Measurements from ENCODE around the gene HLX. TPM values are rescaled to one million over a fixed set of nuclear protein-coding genes. Genes with fewer than 3 reads are reported as not detected.

The HLX gene
- polyA plus RNA-seq, 1 of the 3 experiments (the other 2 are of a cell fraction) = 21.4 TPM

DNA sequence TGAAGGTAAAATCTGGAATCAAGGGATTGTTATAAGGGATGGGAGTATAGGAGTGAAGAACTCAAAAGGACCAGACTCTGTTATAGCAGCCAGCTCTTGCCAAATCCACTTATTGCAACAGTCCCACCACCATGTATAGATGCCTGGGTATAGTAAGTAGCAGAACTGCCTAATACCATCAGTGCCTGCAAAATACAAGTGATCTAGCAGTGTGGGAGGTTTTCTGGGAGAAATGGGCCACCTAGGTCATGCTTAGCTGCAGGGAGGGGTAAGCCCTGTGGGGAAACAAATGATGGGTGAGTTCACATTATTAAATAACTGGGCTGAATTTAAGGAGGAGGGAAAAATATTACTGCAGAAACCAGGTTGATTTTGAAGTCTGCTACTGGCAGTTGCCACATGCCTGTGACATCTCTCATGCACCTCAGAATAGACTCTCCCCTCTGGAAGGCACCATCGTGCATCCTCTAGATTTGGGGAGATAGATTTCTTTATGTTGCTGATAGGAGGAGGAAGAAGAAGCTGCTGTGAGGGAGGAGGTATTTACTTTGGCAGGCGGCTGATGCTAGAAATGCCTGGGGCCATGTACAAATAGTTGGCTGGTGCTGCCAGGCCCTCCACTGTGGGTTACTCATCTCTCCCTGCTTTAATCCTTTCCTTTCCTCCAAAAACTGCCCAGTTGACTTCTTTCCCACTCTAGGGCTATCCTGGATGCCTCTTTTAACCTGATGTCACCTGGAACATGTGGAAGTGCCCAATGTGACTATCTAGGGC lies 27.5 kb downstream of the HLX start:
- no peak overlapping the region for H3K9ac ChIP-seq
- no peak for TF ChIP-seq TCF12 (IDR thresholded peaks at IDR 0.05)
- TF ChIP-seq, protein P1, sequence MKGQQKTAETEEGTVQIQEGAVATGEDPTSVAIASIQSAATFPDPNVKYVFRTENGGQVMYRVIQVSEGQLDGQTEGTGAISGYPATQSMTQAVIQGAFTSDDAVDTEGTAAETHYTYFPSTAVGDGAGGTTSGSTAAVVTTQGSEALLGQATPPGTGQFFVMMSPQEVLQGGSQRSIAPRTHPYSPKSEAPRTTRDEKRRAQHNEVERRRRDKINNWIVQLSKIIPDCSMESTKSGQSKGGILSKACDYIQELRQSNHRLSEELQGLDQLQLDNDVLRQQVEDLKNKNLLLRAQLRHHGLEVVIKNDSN (IDR thresholded peaks at IDR 0.05; ENCODE audit: borderline replicate concordance, low read depth) = no peak
- no peak for TF ChIP-seq SMC3 (IDR thresholded peaks at IDR 0.05; ENCODE audit: low read depth, low read length)
- TF ChIP-seq, protein P2, sequence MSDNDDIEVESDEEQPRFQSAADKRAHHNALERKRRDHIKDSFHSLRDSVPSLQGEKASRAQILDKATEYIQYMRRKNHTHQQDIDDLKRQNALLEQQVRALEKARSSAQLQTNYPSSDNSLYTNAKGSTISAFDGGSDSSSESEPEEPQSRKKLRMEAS (IDR thresholded peaks at IDR 0.05; ENCODE audit: low read depth) = no peak
- TF ChIP-seq MEF2A (IDR thresholded peaks at IDR 0.05; ENCODE audit: borderline replicate concordance, low read depth) = no peak
- TF ChIP-seq, protein P3, sequence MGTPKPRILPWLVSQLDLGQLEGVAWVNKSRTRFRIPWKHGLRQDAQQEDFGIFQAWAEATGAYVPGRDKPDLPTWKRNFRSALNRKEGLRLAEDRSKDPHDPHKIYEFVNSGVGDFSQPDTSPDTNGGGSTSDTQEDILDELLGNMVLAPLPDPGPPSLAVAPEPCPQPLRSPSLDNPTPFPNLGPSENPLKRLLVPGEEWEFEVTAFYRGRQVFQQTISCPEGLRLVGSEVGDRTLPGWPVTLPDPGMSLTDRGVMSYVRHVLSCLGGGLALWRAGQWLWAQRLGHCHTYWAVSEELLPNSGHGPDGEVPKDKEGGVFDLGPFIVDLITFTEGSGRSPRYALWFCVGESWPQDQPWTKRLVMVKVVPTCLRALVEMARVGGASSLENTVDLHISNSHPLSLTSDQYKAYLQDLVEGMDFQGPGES (IDR thresholded peaks at IDR 0.05; ENCODE audit: low read depth, low read length) = no peak
- TF ChIP-seq FOXJ3 (CRISPR knock-in tag; IDR thresholded peaks at IDR 0.05) = no peak
- TF ChIP-seq JUND (IDR thresholded peaks at IDR 0.05) = no peak
- TF ChIP-seq, protein P4, sequence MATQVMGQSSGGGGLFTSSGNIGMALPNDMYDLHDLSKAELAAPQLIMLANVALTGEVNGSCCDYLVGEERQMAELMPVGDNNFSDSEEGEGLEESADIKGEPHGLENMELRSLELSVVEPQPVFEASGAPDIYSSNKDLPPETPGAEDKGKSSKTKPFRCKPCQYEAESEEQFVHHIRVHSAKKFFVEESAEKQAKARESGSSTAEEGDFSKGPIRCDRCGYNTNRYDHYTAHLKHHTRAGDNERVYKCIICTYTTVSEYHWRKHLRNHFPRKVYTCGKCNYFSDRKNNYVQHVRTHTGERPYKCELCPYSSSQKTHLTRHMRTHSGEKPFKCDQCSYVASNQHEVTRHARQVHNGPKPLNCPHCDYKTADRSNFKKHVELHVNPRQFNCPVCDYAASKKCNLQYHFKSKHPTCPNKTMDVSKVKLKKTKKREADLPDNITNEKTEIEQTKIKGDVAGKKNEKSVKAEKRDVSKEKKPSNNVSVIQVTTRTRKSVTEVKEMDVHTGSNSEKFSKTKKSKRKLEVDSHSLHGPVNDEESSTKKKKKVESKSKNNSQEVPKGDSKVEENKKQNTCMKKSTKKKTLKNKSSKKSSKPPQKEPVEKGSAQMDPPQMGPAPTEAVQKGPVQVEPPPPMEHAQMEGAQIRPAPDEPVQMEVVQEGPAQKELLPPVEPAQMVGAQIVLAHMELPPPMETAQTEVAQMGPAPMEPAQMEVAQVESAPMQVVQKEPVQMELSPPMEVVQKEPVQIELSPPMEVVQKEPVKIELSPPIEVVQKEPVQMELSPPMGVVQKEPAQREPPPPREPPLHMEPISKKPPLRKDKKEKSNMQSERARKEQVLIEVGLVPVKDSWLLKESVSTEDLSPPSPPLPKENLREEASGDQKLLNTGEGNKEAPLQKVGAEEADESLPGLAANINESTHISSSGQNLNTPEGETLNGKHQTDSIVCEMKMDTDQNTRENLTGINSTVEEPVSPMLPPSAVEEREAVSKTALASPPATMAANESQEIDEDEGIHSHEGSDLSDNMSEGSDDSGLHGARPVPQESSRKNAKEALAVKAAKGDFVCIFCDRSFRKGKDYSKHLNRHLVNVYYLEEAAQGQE (IDR thresholded peaks at IDR 0.05; ENCODE audit: low read depth, low read length) = no peak
- no peak for TF ChIP-seq GATA2 (CRISPR knock-in tag; IDR thresholded peaks at IDR 0.05)
- TF ChIP-seq FOSL2 (IDR thresholded peaks at IDR 0.05; ENCODE audit: borderline replicate concordance, low read depth) = no peak
- TF ChIP-seq, protein P5, sequence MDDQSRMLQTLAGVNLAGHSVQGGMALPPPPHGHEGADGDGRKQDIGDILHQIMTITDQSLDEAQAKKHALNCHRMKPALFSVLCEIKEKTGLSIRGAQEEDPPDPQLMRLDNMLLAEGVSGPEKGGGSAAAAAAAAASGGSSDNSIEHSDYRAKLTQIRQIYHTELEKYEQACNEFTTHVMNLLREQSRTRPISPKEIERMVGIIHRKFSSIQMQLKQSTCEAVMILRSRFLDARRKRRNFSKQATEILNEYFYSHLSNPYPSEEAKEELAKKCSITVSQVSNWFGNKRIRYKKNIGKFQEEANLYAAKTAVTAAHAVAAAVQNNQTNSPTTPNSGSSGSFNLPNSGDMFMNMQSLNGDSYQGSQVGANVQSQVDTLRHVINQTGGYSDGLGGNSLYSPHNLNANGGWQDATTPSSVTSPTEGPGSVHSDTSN (IDR thresholded peaks at IDR 0.05) = no peak
- H3K9me2 ChIP-seq = no peaks in the 10 kb centered on the region
- H3K27me3 ChIP-seq (ENCODE audit: insufficient read depth) = no peaks in the 10 kb centered on the region
- POLR2A ChIA-PET = no interaction called here
- H3K4me1 ChIP-seq (ENCODE audit: control insufficient read depth in 1 of 2, insufficient read depth in 2 of 2, low read depth in 1 of 2, low read length in 1 of 2) = peaks cover 0 to 8% of the 10 kb centered on the region in 2 experiments; a peak in 1 of 4 replicates
- no peak overlapping the region for H2AFZ ChIP-seq (ENCODE audit: low read depth)
- 53% methylated on average over 2 of the region's 2 CpGs for WGBS (ENCODE audit: low lambda C conversion rate)
- H3K27ac ChIP-seq (ENCODE audit: low read depth in 2 of 2, low read length in 1 of 2) = no peak overlapping the region
- H4K20me1 ChIP-seq (ENCODE audit: insufficient read depth) = no peaks in the 10 kb centered on the region
- H3K9me3 ChIP-seq = no peaks in the 10 kb centered on the region
- CTCF ChIA-PET = interaction anchor here (1.1 to 5.5 kb wide), 4 partner anchors 14 to 1548 kb away, joined by 3 to 63 read pairs (median 4); no protein-coding TSS in a partner anchor
- no peaks in the 10 kb centered on the region for H3K79me2 ChIP-seq (ENCODE audit: insufficient read depth)
- H3K4me3 ChIP-seq (ENCODE audit: low read depth in 2 of 2, low read length in 1 of 2) = no peak overlapping the region
- H3K4me2 ChIP-seq = no peak overlapping the region; the same call in 1 of the 2 replicates
- H3F3A ChIP-seq (replicated peaks; ENCODE audit: insufficient read depth) = peaks cover 8% of the 10 kb centered on the region
- no peaks in the 10 kb centered on the region for H3K36me3 ChIP-seq (replicated peaks in 1 of 2; ENCODE audit: control insufficient read depth in 1 of 2, insufficient read depth in 2 of 2, low read length in 1 of 2)
- DNase-seq = no peak

Data from SK-N-SH (cell line).